NCI-H2227 treated with DMSO at 0.1 percent for 48 hours (cell line): ENCODE measurements around the gene KRTAP17-1.
"Not testable (repeated sequence)": the region's sequence is repeated elsewhere in the genome, so short reads cannot be mapped to it uniquely, and the experiment has no call there.

ENCODE experiments used
- DNase-seq: peaks from one replicate; lab custom pipeline; 2025; lab: John Stamatoyannopoulos, UW

Gene KRTAP17-1, protein sequence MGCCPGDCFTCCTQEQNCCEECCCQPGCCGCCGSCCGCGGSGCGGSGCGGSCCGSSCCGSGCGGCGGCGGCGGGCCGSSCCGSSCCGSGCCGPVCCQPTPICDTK

DNA sequence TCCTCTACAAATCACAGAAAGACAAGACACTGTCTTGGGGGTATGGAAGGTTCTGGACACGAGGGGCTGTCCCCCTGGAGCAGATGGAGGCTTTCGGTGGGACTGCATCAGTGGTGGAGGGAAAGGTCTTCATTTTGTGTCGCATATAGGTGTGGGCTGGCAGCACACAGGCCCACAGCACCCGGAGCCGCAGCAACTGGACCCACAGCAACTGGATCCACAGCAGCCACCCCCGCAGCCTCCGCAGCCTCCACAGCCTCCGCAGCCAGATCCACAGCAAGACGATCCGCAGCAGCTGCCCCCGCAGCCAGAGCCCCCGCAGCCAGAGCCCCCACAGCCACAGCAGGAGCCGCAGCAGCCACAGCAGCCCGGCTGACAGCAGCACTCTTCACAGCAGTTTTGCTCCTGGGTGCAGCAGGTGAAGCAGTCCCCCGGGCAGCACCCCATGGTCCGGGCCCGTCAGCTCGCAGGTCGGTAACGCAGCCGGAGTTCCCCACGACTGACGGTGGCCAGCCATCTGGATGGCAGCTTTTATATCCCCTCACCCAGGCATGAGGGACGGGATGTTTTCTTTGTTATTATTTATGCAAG lies at the start of gene KRTAP17-1:
KRTAP17-1 (minus strand) TSS at position 507 of the 591 bp plus-strand sequence; CDS start at position 447, 60 bp downstream.
- no peak for DNase-seq

DNA sequence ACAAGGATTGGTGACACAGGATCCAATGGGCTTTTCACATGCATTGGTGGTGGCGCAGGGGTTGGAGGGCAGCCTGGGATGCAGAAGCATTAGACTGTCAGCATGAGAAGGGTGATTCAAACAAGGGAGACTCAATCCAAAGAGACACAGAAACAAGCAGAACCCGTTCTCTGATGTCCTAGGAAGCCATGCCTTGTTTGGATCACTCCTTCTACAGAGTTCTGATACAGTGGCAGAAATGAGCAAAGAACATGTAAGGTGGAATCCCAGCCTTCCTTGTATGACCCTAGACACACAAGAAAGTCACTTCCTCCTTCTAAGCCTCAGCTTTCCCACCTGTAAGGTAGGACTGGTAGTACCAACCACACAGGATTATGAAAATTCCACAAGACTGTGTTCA lies 48.4 kb upstream of the KRTAP17-1 start:
- no peak for DNase-seq

DNA sequence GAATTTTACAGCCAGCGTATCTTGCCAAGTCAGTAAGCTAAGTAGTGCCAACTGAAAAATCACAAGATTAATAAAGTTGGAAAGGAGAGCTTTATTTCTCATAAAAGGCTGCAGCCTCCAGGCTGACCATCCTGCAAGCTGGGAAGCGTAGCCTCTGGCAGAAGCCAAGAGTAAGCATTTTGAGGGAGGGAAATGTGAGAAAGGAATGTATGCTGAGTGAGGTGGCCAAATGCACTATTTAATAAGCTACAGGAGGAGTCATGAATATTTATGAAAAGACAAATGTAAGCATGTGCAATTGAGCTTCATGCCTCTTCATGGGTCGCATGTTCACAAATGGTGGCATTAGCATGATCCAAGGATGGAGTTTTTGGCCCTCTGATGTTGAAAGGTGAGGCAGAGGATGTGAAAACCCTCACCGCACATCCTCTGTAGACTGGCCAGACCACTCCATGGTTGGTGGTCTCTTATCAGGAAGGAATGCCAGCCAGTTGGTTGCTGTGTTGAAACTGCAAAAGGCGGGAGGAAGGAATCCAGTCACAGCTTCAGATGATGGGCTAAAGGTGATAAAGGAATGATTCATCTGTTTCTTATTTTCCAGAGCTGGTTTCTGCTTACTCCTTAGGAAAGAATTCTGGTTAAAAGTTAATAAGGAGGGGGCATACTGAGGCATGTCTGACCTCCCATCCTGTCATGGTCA lies 44.9 kb upstream of the KRTAP17-1 start:
- DNase-seq = no peak

DNA sequence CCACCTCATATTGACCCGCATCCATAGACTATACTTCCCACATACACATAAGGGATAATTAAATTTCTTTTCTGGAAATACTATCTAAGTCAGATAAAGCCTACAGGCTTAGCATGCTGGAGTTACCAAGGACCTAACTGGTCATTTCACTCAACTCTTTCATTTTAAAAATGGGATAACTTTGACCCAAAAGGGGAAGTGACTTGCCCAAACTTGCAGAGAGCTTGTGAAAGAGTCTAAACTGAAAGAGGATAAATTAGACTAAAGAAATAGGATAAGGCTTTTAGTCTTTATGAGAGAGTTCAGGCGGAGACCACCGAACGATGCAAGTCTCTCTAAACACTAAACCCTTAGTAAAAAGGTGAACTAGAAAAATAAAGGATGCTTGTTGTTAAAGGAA lies 39.0 kb upstream of the KRTAP17-1 start:
- no peak for DNase-seq

GRCh38 chr17:41352597-41353366 lies 37.3 kb upstream of the KRTAP17-1 start:
- no peak for DNase-seq

DNA sequence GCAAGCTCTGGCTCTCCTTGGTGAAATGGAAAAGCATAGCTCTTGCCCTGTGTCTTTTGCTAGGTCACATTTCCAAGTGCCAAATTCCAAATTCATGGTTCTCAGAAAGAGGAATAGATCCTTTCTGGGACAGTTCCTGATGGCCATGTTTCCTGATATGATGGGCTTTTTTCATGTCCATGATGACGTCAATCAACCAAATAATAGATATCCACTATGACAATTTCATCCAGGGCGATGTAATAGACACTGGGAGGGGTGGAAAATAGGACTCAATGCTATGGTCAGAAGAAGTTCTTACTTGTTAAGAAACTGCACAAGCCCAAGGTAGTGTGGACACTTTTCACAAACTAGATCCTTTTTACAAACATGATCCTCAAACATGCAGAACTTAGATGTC lies 35.7 kb upstream of the KRTAP17-1 start:
- no peak for DNase-seq

DNA sequence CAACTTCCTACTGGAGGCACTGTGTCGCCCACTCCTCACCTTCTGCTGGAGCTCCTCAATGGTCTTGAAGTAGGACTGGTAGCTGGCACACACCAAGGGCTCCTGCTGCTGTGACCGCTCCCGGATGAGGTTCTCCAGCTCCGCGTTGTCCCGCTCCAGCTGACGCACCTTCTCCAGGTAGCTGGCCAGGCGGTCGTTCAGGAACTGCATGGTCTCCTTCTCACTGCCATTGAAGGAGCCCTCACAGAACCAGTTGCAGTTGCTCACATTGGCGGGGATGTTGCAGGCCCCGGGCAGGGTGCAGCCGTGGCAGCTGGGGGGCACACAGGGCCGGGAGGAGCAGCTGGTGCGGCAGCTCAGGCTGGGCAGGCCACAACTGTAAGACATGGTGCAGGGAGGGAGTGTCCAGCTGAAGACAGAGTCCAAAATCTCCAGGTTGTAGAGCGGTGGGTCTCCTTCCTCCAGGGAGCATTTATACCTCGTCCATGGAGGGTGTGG lies 34.9 kb upstream of the KRTAP17-1 start, which contains the start of gene KRT33A:
KRT33A (minus strand) TSS at position 448 of the 498 bp plus-strand sequence; CDS start at position 387, 61 bp downstream.
- not testable (repeated sequence) for DNase-seq

GRCh38 chr17:41347869-41348760 lies 32.6 kb upstream of the KRTAP17-1 start:
- DNase-seq = no peak

GRCh38 chr17:41346421-41346820 lies 30.9 kb upstream of the KRTAP17-1 start:
- DNase-seq = not testable (repeated sequence)

DNA sequence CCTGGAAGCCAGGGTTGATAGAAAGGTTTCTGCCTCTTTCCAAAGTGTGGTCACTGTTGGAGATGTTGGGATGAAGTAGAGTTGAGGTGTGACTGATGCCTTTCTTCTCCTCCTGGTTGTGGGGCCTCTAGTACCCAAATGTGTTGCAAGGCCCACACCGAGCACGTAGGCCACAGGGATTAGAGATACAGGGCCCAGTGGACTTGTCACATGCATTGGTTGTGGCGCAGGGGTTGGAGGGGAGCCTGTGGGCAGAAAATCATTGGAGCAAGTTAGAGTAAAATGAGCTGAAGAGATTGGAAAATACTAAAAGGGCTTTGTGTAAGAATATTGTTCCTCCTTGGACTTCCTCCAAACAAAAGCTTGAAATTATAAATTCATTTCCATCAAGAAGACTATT lies 30.5 kb upstream of the KRTAP17-1 start:
- no peak for DNase-seq

GRCh38 chr17:41343029-41343428 lies 27.5 kb upstream of the KRTAP17-1 start:
- no peak for DNase-seq

DNA sequence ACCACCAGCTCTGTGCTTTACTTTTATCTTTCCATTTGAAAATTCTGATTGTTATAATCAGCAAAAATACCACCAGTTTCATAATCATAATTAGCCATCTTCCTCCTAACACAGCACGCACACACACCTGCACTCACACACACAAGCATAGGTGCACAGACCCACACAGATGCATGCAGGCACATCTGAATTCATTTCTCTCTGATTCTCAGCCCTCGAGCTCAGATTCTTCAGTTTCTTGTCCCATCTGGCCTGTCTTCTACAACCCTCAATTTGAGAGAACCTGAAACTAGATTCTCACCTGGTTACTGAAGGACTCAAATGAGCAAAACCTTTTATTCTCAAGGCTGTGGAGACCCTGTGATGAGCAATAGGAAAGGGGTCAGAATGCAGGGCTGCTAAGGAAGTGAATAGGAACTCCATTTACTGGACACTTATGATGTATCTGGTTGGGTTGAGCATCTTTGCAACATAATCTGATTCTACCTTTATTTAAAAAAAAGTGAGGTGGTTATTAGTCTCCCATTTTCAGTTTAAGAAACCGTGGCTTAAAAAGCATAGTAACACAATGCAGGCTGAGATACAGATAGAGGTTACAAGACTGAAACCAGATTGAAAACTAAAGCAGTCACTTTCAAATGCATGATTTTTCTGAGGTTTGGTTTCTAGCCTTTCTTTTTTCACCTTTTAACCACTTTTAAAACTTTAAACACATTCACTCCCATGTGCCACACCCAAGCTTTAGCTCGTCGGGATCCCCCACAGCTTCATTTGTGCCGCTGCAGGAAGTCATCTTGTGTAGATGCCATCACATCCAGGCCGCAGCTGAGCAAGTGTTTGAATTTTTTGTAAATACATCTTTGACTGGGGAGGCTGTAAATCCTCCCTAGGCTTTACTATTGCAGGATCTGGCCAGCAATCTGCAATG lies 25.7 kb upstream of the KRTAP17-1 start:
- no peak for DNase-seq

DNA sequence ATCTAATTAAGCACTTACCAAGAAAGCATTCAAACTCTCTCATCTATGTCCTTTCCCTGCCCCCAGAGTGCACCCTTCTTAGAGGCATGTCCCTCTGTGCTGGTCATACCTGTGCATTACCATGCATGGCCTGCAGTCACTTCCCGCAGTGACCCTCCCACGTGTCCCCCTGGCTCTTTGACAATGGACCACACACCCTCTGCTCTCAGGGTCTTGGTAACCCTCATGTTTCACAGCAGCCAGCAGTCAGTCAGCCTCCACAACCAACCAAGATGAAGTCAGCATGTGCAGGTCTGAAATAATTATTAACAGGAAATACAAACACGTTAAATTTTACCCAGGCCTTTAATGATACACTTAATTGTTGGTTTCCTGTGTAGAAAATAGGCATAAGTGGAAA lies 25.0 kb upstream of the KRTAP17-1 start:
- DNase-seq = no peak

GRCh38 chr17:41339571-41340172 lies 24.2 kb upstream of the KRTAP17-1 start:
- DNase-seq = no peak

DNA sequence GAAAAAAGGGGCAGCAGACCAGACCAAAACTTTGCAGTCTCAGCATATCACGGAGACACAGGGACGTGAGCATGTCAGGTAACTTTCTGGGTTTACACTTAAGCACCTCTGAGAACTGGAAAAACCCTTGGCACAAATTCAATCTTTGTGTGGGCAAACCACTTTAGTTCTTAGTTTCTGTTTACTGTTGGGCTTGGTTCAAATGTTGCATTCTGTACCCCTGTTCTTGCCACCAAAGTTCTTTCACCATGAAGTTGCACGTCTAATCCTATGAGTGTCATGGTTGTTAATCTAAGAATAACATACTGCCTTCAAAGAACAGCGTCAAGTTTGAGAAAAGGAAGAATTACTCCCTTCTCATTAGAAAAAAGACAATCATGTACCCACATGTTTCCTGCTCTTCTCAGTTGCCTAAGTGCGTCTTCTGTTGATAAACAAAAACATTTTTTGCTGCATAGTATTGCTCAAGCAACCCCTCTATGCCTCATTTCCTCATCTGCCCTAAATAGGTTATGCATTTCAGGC lies 23.5 kb upstream of the KRTAP17-1 start:
- no peak for DNase-seq

- no peak for DNase-seq
Observed at GRCh38 chr17:41335747-41336146, 20.2 kb upstream of the KRTAP17-1 start.

DNA sequence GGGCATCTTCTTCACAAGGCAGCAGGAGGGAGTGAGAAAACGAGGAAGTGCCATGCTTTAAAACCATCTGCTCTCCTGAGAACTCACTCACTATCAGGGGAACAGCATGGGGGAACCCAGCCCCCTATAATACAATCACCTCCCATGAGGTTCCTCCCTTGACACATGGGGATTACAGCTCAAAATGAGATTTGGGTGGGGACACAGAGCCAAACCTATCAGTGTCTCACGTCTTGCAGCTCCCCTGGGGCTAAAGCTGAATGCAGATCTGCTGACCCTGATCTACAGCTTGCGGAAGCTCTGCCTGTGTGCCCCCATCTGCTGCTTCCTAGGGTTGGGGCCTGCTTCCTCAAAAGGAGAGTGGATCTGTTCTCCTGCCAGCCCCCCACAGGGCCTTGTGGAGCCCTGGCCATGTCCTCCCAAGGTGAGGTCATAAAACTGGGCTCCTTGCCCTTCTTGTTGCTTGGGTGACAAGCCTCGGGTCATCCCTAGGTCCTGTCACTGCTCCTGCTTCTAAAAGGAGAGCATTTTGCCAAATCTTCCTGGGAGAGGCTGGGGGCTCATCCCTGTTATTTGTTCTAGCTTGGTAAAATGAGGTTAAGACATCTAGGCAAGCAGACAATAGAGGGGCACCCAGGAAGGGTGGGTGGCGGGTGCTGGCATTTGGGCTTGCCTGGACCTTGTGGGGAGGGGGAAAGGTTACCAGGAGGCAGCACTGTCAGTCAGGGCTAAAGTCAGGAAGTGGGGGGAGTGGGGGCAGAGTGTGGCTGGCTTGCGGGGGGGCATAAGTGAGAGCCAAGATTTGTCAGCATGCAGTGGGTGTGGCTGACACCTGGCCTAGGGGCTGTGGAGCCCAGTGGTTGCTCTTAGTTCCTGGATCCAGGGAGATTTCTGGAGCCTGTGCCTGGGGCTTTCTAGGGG lies 19.1 kb upstream of the KRTAP17-1 start:
- no peak for DNase-seq

DNA sequence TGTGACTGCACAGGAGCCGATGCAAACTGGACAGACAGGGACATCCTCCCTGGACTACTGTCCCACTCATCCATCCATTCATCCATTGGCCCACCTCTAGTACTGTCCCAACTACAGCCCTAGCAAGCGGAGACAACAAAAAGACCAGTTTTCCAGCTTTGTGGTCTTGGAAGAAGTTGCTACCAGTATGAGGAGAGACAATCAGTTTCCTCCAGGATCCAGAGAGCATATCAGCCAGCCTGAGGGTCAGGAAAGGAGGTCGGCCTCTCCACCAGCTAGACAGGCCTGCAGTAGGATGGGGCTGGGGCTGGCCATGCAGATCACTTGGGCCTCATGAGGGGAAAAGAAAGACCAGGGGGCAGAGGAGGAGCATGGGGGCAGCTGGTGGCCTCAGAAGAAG lies 18.3 kb upstream of the KRTAP17-1 start:
- no peak for DNase-seq

- DNase-seq = no peak
Observed at GRCh38 chr17:41333098-41333497, 17.6 kb upstream of the KRTAP17-1 start.
